Mucosa of rectum (tissue), 2 donors: Measurements from ENCODE around the gene ANKRD13D.
"Not testable (repeated sequence)": the region's sequence is repeated elsewhere in the genome, so short reads cannot be mapped to it uniquely, and the experiment has no call there.

Experiments
- H3K27ac ChIP-seq, 2 donors: one replicate each; pipeline ENCODE4 v1.7.0; 2013; ENCODE audit warnings: inconsistent platforms in 2 of 2, low read depth in 2 of 2, low read length in 2 of 2
- H3K27me3 ChIP-seq, 2 donors: one replicate each; pipeline ENCODE4 v1.7.0; 2013; ENCODE audit warnings: low read length in 2 of 2; ENCODE audit not compliant: control insufficient read depth in 2 of 2, insufficient read depth in 2 of 2
- H3K36me3 ChIP-seq, 2 donors: one replicate each; pipeline ENCODE4 v1.7.0; 2013; ENCODE audit warnings: low read length in 2 of 2; ENCODE audit not compliant: control insufficient read depth in 2 of 2, insufficient read depth in 2 of 2
- H3K4me1 ChIP-seq, 2 donors: one replicate each; pipeline ENCODE4 v1.7.0; 2013; ENCODE audit warnings: low read length in 2 of 2, mild to moderate bottlenecking in 1 of 2; ENCODE audit not compliant: control insufficient read depth in 2 of 2, insufficient read depth in 2 of 2
- H3K4me3 ChIP-seq, 2 donors: one replicate each; pipeline ENCODE4 v1.7.0; 2013; ENCODE audit warnings: low read length in 2 of 2
- H3K9ac ChIP-seq, 2 donors: one replicate each; pipeline ENCODE4 v1.7.0; 2013; ENCODE audit warnings: low read length in 2 of 2, low read depth in 1 of 2, mild to moderate bottlenecking in 1 of 2
- H3K9me3 ChIP-seq, 2 donors: one replicate each; pipeline ENCODE4 v1.7.0; 2013; ENCODE audit warnings: low read length in 2 of 2; ENCODE audit not compliant: control insufficient read depth in 2 of 2
- donor health status: healthy.
- donor health status: Normal muscosa, but diverticular disease.

The ANKRD13D gene

DNA sequence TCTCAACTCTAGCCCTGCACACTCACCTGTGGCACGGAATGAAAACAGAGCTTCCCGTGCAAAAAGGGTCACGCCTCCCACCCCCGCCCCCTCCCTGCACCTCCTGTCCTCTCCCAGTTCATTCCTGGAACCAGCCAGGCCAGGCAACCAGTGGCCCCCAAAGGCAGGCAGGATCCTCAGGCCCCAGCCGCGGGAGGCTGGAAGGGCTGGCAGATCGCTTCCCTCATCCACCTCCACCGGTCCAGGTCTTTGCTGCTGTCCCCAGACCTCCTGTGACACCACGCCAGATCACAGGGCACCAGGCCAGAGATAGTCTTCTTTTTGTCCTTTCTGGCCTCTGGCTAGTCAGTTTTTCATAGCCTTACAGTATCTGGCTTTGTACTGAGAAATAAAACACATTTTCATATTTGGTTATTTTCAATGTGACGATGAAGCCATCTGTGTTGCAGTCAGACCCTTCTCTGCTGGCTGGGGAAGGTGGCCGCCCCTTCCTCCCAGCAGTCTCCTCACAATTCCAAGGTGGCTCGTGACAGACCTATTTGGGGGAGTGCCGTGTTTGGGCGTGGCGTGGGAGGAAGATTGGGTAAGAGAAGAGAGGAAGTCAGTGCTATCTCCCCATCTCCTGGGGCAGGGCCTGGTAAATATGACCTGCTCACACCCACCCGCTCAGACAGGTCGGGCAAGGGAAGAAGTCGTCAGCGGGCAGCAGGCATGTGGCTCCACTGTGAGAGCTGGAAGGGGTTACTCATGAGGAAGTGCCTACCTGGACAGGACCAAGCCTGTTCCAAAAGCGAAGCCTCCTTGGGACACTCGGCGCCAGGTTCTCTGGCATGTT, 23.3 kb downstream of the ANKRD13D start:
- Histone ChIP-seq H3K36me3 (peaks cover 21 to 28% of the 10 kb centered on the region in 2 donors), H3K4me1 (peaks cover 15 to 31% of the 10 kb centered on the region in 2 donors), H3K27me3 (no peaks in the 10 kb centered on the region), H3K9me3 (no peaks in the 10 kb centered on the region), H3K27ac (peak overlapping the region; percentile 87 to 93), H3K9ac (peak overlapping the region; percentile 56 to 74), H3K4me3 (no peak overlapping the region)

DNA sequence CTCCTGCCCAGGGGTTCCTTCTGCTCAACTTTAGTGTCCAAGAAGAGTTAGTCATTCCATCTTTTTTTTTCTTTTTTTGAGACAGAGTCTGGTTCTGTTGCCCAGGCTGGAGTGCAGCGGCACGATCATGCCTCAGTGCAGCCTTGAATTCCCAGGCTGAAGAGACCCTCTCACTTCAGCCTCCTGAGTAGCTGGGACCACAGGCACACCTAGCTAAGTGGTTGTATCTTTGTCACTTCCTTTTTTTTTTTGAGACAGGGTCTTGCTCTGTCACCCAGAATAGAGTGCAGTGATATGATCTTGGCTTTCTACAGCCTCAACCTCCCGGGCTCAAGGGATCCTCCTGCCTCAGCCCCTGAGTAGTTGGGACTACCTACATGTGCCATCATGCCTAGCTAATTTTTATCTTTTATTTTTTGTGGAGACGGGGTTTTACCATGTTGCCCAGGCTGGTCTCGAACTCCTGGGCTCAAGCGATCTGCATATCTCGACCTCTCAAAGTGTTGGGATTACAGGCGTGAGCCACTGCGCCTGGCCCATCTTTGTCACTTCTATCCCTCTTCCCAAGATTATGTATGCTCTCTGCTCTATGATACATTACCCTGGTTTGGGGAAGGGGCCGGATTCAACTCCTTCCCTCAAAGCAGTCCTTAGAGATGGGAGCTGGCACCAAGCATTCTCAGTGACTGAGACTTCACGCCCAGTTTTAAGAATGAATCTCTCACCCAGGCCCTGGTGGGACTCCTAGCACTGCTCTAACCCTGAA, 24.2 kb downstream of the ANKRD13D start:
- Histone ChIP-seq H3K4me3 (no peak overlapping the region), H3K27me3 (no peaks in the 10 kb centered on the region), H3K9ac (peak overlapping the region; percentile 56 to 74), H3K27ac (peak overlapping the region; percentile 87 to 93), H3K36me3 (peaks cover 15 to 19% of the 10 kb centered on the region in 2 donors), H3K4me1 (peaks cover 17 to 33% of the 10 kb centered on the region in 2 donors), H3K9me3 (no peaks in the 10 kb centered on the region)

DNA sequence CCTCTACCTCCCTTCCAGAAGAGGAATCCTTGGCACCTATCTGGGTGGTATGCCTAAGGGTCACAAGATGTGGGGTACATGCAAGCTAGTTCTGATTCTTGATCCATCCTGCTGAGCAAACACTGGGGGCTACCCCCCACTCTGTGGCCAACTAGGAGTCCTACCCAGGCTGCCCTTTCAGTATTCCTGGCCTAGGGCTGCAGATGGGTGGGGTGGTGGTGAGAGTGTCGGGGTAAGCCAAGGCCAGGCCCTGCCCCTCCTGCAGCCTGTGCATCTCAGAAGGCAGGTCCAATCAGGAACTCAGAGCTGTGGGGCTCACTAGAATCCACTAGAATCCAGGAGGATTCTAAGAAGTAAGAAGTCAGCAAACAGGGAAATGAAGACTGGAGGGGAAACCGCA, 25.1 kb downstream of the ANKRD13D start:
- H3K9ac ChIP-seq: peak overlapping the region in 1 of 2 donors; percentile 9
- H3K36me3 ChIP-seq: peaks cover 10 to 11% of the 10 kb centered on the region in 2 donors
- no peak overlapping the region for H3K27ac ChIP-seq
- H3K27me3 ChIP-seq: no peaks in the 10 kb centered on the region
- no peak overlapping the region for H3K4me3 ChIP-seq
- H3K9me3 ChIP-seq: no peaks in the 10 kb centered on the region
- peaks cover 24 to 35% of the 10 kb centered on the region in 2 donors for H3K4me1 ChIP-seq

DNA sequence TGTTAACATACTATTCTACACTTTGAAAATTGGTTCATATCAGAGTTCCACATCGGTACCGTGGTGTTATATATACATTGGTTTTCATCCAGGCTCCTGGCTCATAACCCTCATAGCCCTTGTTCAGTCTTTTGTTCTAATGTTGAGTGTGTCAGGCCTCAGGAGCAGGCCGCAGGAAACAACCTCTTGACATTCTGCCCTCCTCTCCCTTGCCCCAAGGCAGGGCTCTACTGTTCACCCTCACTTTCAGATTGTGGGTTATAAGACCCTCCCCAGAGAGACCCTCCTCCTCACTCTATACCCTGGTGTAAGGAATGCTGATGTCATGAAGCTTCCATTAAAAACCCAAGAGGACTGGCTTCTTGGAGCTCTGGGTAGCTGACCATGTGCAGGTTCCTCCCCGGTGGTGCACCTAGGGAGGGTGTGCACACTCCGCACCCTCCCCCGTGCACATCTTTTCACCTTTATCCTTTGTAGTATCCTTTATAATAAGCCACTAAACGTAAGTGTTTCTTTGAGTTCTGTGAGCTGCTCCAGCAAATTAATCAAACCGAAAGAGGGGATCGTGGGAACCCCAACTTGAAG, 26.3 kb downstream of the ANKRD13D start:
- H3K4me1 ChIP-seq: peaks cover 24 to 35% of the 10 kb centered on the region in 2 donors
- H3K36me3 ChIP-seq: peaks cover 0 to 4% of the 10 kb centered on the region in 2 donors
- no peaks in the 10 kb centered on the region for H3K9me3 ChIP-seq
- H3K27ac ChIP-seq: no peak overlapping the region
- no peak overlapping the region for H3K9ac ChIP-seq
- H3K27me3 ChIP-seq: no peaks in the 10 kb centered on the region
- no peak overlapping the region for H3K4me3 ChIP-seq

DNA sequence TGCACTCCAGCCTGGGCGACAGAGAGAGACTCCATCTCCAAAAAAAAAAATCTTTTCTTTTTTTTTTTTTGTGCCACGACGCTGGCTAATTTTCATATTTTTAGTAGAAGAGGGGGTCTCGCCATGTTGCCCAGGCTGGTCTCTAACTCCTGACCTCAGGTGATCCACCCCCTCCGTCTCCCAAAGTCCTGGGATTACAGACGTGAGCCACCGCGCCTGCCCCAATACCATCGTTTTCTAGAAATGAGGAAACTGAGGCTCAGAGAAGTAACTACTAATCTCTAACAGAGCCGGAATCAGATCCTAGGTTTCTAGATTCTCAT, 27.7 kb downstream of the ANKRD13D start:
- peaks cover 22 to 27% of the 10 kb centered on the region in 2 donors for H3K4me1 ChIP-seq
- peak overlapping the region; percentile 88 for H3K4me3 ChIP-seq
- peak overlapping the region; percentile 84 to 92 for H3K9ac ChIP-seq
- no peaks in the 10 kb centered on the region for H3K27me3 ChIP-seq
- H3K27ac ChIP-seq: peak overlapping the region; percentile 98
- no peaks in the 10 kb centered on the region for H3K36me3 ChIP-seq
- no peaks in the 10 kb centered on the region for H3K9me3 ChIP-seq

DNA sequence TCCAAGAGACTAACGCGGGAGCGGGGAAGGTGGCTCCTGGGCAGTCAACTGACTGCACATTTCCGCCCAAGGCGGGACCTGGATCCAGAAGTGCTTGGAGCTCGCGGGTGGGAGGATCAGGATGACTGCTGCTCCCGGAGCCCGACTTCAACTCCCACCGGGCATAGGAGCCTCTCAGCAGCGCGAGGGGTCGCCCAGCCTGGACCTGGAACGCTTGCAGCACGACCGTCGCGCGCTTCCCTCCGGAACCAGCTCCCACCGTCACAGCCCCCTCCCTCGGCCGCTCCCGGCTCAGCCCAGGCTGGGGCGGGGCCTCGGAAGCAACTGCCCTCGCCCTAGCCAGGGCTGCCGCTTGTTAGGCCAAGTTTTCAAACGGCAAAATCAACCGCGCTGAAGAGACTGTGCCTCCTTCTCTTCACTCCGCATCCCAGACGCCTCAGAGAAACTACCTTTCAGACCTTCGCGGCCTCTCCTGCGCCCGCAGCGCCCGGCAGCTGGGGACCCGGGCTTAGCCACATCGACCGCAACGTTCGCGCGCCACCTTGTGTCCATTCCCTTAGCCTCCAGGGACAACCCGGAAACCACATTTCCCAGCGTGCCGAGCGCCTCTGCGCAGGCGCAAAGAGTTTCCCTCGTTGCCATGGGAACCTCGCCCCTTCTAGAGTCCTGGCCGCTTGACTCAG, 28.2 kb downstream of the ANKRD13D start:
- Histone ChIP-seq H3K4me3 (peak overlapping the region; percentile 88), H3K27me3 (no peaks in the 10 kb centered on the region), H3K36me3 (peaks cover 0 to 4% of the 10 kb centered on the region in 2 donors), H3K27ac (peak overlapping the region; percentile 98), H3K4me1 (peaks cover 20 to 22% of the 10 kb centered on the region in 2 donors), H3K9ac (peak overlapping the region; percentile 84 to 92), H3K9me3 (no peaks in the 10 kb centered on the region)

DNA sequence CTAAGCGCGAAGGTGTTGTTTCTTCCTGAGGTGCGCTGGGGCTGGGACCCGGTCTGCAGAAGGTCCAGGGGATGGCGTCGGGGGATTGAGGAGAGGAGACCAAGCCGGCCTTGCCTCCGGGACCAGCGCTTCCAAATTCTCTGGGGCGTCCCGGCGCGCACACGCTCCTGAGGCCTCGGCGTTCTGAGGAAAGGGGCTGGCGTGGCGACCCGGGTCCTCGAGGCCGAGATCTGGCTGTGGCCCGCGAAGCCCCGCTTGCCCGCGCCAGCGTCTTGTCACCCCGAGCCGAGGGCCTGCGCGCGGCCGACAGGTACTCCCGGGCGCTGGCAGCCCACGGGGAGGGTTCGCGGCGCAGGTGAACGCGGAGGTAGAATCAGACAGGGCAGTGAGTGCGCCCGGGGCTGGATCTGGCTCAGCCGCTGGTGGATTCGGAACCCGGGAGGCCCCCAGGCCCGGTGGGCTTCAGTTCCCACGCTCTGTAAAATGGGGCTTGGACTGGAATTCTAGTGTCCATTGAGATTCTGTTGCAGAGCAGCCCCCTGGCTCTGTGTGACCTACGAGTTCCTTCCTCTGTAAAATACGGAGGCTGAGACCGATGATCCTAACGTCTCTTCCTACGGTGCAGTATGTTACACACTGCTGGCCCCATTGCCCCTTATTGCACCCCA, 28.9 kb downstream of the ANKRD13D start:
- Histone ChIP-seq H3K4me3 (peak overlapping the region; percentile 88), H3K27me3 (no peaks in the 10 kb centered on the region), H3K9me3 (no peaks in the 10 kb centered on the region), H3K36me3 (peaks cover 0 to 5% of the 10 kb centered on the region in 2 donors), H3K4me1 (peaks cover 14 to 15% of the 10 kb centered on the region in 2 donors), H3K27ac (peak overlapping the region; percentile 98), H3K9ac (peak overlapping the region; percentile 84 to 92)

DNA sequence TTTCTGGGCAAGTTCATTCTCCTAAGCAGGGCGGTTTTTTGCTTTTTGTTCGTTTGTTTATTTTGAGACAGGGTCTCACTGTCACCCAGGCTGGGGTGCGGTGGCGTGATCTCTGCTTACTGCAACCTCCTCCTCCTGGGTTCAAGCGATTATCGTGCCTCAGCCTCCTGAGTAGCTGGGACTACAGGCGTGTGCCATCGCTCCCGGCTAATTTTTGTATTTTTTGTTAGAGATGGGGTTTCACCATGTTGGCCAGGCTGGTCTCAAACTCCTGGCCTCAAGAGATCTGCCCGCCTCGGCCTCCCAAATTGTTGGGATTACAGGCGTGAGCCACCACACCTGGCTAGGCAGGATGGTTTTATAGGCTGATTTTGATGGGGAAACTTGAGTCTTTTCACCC, 29.8 kb downstream of the ANKRD13D start:
- H3K27me3 ChIP-seq, H3K9ac ChIP-seq, H3K27ac ChIP-seq, H3K9me3 ChIP-seq, H3K4me1 ChIP-seq, H3K36me3 ChIP-seq: not testable (repeated sequence)
- peak overlapping the region in 1 of 2 donors; percentile 88 for H3K4me3 ChIP-seq

DNA sequence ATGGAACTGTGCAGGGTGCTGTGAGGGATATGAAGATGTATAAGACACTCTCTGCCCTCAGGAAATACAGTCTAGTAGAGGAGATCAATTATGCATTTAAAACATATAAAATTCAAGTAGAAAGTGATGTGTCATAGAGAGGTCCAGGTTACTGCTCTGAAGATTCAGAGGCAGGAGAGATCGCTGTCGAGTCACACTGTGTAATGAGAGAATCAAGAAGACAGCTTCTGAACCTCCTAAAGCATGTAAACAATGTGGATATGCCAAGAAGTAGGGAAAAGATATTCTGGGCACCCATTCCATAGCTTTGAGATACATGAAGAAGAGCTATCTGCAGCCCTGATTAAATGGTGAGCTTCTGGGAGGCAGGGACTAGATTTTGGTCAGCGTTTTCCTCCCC, 30.9 kb downstream of the ANKRD13D start:
- no peak overlapping the region for H3K9ac ChIP-seq
- H3K4me1 ChIP-seq: peaks cover 4 to 8% of the 10 kb centered on the region in 2 donors
- no peaks in the 10 kb centered on the region for H3K27me3 ChIP-seq
- peaks cover 0 to 5% of the 10 kb centered on the region in 2 donors for H3K36me3 ChIP-seq
- H3K27ac ChIP-seq: no peak overlapping the region
- no peak overlapping the region for H3K4me3 ChIP-seq
- no peaks in the 10 kb centered on the region for H3K9me3 ChIP-seq
